Vagina (tissue), 2 donors: Measurements from ENCODE around the gene SULT1C3. TPM values are rescaled to one million over a fixed set of nuclear protein-coding genes. Genes with fewer than 3 reads are reported as not detected.

Experiments
- DNase-seq, 2 donors: peaks; one replicate each; pipeline ENCODE4 v3.0.0-alpha.2; 2017; ENCODE audit errors: extremely low spot score in 2 of 2
- H3K27ac ChIP-seq: fragments of 200-600 bp; sonication (generic); one replicate; pipeline ENCODE4 v1.5.1; 2019
- H3K27me3 ChIP-seq: fragments of 200-600 bp; sonication (generic); one replicate; pipeline ENCODE4 v1.5.1; 2019
- H3K36me3 ChIP-seq, 2 donors: fragments of 200-600 bp; sonication (generic); one replicate each; pipeline ENCODE4 v1.5.1; 2017 to 2019
- H3K4me1 ChIP-seq: fragments of 200-600 bp; sonication (generic); one replicate; pipeline ENCODE4 v1.5.1; 2019
- H3K4me3 ChIP-seq, 2 donors: fragments of 200-600 bp; sonication (generic); 1 replicate in 1 of 2; 2 replicates in 1 of 2; pipeline ENCODE4 v1.5.1; 2016 to 2019
- H3K9me3 ChIP-seq: fragments of 200-600 bp; sonication (generic); one replicate; pipeline ENCODE4 v1.5.1; 2019
- CTCF ChIP-seq, 3 experiments: fragments of 450-650 bp in 2 of 3; fragments of 200-600 bp in 1 of 3; sonication (generic) in 1 of 3; IDR thresholded peaks; one replicate each; pipeline ENCODE4 v1.5.1; 2017 to 2019; ENCODE audit warnings: antibody characterized with exemption in 3 of 3, mild to moderate bottlenecking in 2 of 3, moderate library complexity in 2 of 3
- POLR2A ChIP-seq, 2 donors: fragments of 450-650 bp; IDR thresholded peaks; one replicate each; pipeline ENCODE4 v1.6.1; 2017; ENCODE audit warnings: antibody characterized with exemption in 2 of 2, mild to moderate bottlenecking in 2 of 2, moderate library complexity in 2 of 2
- POLR2AphosphoS5 ChIP-seq, 2 donors: sonication (generic); formaldehyde crosslinking; IDR thresholded peaks; one replicate each; pipeline ENCODE4 v1.9.0; 2017; ENCODE audit warnings: antibody characterized with exemption in 2 of 2, mild to moderate bottlenecking in 2 of 2, low read depth in 1 of 2; ENCODE audit not compliant: insufficient read depth in 1 of 2
- intact Hi-C: fragments of 100-400 bp; cut with DNase I; formaldehyde crosslinking; loops from one replicate; pipeline ENCODE4 v1.15.1; 2023
- total RNA-seq: library from RNA; depleted of rRNA; stranded (reverse); fragments of >200 nt; gene quantifications from one replicate; pipeline ENCODE4 v1.2.3, GENCODE V29; 2016

Gene SULT1C3
- total RNA-seq, 1 donor from 2014 or later: not detected

GRCh38 chr2:108309903-108310302, 70.1 kb downstream of the SULT1C3 start:
- DNase-seq: no peak
- H3K9me3 ChIP-seq: no peaks in the 10 kb centered on the region
- intact Hi-C loops: no loop called here
- no peak overlapping the region for H3K27ac ChIP-seq
- TF ChIP-seq POLR2A (IDR thresholded peaks at IDR 0.05) (no peak), POLR2AphosphoS5 (IDR thresholded peaks at IDR 0.05; ENCODE audit: insufficient read depth in 1 of 2, low read depth in 1 of 2) (no peak), CTCF (IDR thresholded peaks at IDR 0.05) (no peak)
- no peaks in the 10 kb centered on the region for H3K36me3 ChIP-seq
- H3K4me3 ChIP-seq: no peak overlapping the region
- no peaks in the 10 kb centered on the region for H3K4me1 ChIP-seq
- H3K27me3 ChIP-seq: no peaks in the 10 kb centered on the region

Other genes with a start within 250 kb of the SULT1C3 start
- not detected for gene SULT1C2, start 48.9 kb downstream of the SULT1C3 start, total RNA-seq
- 8.8 TPM for gene SULT1C4, start 138.0 kb downstream of the SULT1C3 start, total RNA-seq
- 30.0 TPM for gene GCC2, start 209.2 kb downstream of the SULT1C3 start, total RNA-seq